Effector memory CD8-positive, alpha-beta T cell (primary cell): ENCODE data around the gene CD34.
A peak's percentile ranks its signal among the peaks of the same experiment; 100 is the strongest.

Source experiments
- ATAC-seq: fragments of 150-1000 bp; cut with Tn5 transposase; replicated peaks from 2 replicates; pipeline ENCODE4 v1.10.0; 2021; ENCODE audit warnings: mild to moderate bottlenecking, moderate library complexity
- DNase-seq, 3 experiments: peaks; one replicate each; pipeline ENCODE4 v3.0.0; 2021
- H3K27ac Mint-ChIP-seq, 2 donors: one replicate each; pipeline ENCODE4 v1.8.0; 2022; ENCODE audit warnings: mild to moderate bottlenecking in 2 of 2, mixed read lengths in 2 of 2, moderate library complexity in 2 of 2
- H3K27me3 Mint-ChIP-seq, 2 donors: one replicate each; pipeline ENCODE4 v1.8.0; 2022; ENCODE audit warnings: mixed read lengths in 2 of 2
- H3K36me3 Mint-ChIP-seq: one replicate; pipeline ENCODE4 v1.8.0; 2022; ENCODE audit warnings: mild to moderate bottlenecking, moderate library complexity, mixed read lengths; ENCODE audit not compliant: insufficient read depth
- H3K4me1 Mint-ChIP-seq, 2 donors: one replicate each; pipeline ENCODE4 v1.8.0; 2022; ENCODE audit warnings: low read depth in 2 of 2, mixed read lengths in 2 of 2
- H3K4me3 Mint-ChIP-seq, 2 donors: one replicate each; pipeline ENCODE4 v1.8.0; 2022; ENCODE audit warnings: mild to moderate bottlenecking in 2 of 2, mixed read lengths in 2 of 2, moderate library complexity in 2 of 2
- H3K9me3 Mint-ChIP-seq, 2 donors: one replicate each; pipeline ENCODE4 v1.8.0; 2022; ENCODE audit warnings: mixed read lengths in 2 of 2

CD34 gene

DNA sequence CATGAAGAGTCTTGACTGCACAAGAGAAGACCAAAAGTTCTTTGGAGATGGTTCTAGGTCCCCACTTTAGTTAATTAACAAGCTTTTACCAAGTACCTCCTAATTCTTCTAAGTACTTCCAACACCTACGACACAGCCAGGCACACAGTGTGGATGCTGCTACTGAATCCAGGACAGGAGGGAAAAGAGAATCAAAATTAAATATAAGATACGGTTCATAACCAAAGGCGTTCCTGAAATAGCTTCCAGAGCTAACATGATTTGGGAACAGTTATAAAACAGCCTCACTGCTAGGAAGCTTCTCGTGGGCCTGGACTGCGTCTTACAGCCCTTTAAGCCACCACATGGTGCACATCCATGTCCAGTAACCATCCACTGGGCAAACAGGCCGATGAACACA is 75.0 kb downstream of the CD34 start:
- Mint-ChIP-seq H3K27me3 (no peaks in the 10 kb centered on the region), H3K36me3 (peaks cover 24% of the 10 kb centered on the region), H3K4me1 (peaks cover 70 to 87% of the 10 kb centered on the region in 2 donors), H3K4me3 (no peak overlapping the region), H3K27ac (peak overlapping the region; percentile 93 to 100), H3K9me3 (no peaks in the 10 kb centered on the region)
- ATAC-seq (no peak), DNase-seq (no peak)

DNA sequence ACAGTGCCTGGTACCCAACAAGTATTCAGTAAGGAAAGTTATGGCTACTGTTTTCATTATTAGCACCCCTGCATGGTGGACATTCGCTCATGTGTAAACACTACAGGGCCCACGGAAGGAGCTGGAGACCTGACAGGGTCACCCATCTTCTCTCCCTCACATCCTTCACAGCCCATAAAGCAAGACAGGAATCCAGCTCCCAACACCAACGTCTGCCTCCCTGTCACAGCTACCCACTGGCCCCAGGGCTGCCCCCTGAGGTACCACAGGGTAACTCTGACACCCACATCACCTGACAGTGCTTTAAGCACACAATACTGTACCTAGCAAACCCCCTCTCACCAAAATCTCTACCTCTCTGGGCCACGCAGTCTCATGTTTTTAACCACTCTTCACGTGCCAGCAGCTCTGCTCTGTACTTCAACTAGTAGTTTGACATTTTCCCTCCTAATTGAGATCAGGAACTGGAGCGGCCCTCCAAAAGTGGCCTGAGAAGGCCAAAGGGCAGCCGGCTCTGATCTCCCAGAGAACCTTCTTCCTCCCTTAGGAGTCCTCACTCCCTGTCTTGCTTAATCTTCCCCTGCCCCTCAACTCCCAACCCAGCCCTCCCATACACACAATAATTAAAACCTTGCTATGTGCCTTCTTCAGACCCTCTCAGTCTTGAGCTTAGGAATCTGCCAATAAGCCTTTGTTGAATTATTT is 76.8 kb downstream of the CD34 start:
- no peaks in the 10 kb centered on the region for H3K9me3 Mint-ChIP-seq
- ATAC-seq (no peak), DNase-seq (no peak)
- H3K27ac Mint-ChIP-seq = peak overlapping the region; percentile 93 to 100
- H3K4me3 Mint-ChIP-seq = peak overlapping the region in 1 of 2 donors; percentile 21
- H3K4me1 Mint-ChIP-seq = peaks cover 76 to 86% of the 10 kb centered on the region in 2 donors
- H3K27me3 Mint-ChIP-seq = no peaks in the 10 kb centered on the region
- peaks cover 20% of the 10 kb centered on the region for H3K36me3 Mint-ChIP-seq

DNA sequence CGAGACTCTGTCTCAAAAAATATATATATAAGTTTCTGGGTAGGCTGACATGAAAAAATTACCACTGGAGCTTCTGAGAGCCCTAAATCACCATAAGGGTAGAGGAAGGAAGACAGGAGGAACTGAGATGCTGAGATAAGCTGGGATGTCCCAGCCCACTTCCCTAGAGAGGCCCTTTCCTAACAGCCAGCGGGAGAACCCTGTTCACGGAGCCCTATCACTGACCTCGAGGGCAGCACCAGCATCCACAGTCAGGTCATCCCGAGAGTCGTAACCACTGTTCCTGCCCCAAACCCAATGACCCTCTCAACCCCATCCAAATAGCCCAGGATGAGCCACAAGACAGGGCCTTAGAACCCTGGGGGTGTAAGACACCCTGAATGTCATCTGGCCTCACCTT is 77.5 kb downstream of the CD34 start:
- Mint-ChIP-seq H3K4me1 (peaks cover 76 to 84% of the 10 kb centered on the region in 2 donors), H3K9me3 (no peaks in the 10 kb centered on the region), H3K27ac (peak overlapping the region; percentile 93 to 100), H3K36me3 (peaks cover 20% of the 10 kb centered on the region), H3K27me3 (no peaks in the 10 kb centered on the region), H3K4me3 (peak overlapping the region in 1 of 2 donors; percentile 4)
- DNase-seq (no peak), ATAC-seq (no peak)

DNA sequence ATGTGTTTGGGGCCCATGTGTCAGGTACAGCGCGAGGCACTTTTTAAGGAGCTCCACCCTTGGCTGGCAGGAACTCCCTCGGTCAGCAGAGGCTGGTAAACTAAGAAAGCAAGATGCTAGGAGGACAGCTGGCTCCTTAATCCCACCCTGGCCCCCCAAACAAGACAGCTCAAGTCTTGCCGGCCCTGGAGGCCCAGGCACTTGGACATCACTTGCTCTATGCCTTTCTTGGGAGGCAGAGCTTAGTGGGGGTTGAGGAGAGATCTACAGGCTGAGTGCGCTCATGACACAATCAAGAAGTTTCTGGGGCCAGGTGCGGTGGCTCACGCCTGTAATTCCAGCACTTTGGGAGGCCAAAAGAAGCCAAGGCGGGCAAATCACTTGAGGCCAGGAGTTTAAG is 78.1 kb downstream of the CD34 start:
- Mint-ChIP-seq H3K4me1 (peaks cover 74 to 83% of the 10 kb centered on the region in 2 donors), H3K4me3 (peak overlapping the region in 1 of 2 donors; percentile 30), H3K27ac (peak overlapping the region; percentile 93 to 100), H3K27me3 (no peaks in the 10 kb centered on the region), H3K36me3 (peaks cover 20% of the 10 kb centered on the region), H3K9me3 (no peaks in the 10 kb centered on the region)
- ATAC-seq = no peak
- DNase-seq = no peak

DNA sequence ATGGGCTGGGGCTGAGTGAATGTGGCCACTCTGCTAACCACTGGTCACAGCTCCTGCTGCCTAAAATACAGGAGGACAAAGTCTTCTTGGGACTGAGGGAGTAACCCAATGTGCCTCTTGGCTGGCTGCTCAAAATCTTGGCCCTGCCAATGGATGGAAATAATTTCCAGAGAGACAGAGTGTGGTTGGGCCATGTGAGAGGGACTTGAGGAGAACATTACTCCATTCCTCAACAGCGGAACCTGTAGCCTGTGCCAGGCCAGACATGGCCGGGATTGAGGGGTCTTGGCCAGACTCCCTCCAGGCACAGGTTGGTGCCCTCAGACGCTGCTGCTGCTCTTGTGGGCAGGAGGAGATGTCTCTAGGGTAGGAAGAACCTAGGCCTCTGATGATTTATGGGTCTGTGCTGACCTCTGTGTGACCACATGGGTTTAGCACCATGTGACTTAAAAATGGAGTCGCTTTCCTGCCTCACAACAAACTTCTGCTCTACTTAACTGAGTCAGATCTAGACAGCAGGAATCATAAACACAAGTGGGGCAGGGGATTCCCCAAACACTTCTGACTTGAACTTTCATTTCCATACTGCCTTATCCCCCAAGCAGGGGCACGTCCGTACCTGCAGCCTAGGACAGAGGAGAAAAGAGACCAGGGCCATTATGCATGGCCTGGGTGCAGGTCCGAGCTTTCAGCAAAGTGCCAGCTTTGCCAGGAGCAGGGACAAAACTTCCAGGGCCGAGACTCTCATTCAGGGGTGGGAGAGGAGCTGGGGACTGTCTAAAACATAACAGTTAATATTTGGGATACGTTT is 79.2 kb downstream of the CD34 start:
- no peak for DNase-seq
- Mint-ChIP-seq H3K4me3 (peak overlapping the region; percentile 30 to 51), H3K9me3 (no peaks in the 10 kb centered on the region)

More for the DNA sequence above, 79.2 kb downstream of the CD34 start:
- Mint-ChIP-seq H3K36me3 (peaks cover 18% of the 10 kb centered on the region), H3K27me3 (no peaks in the 10 kb centered on the region), H3K4me1 (peaks cover 64 to 79% of the 10 kb centered on the region in 2 donors), H3K27ac (peak overlapping the region; percentile 93 to 100)
- peak; percentile 73 for ATAC-seq
